H1 (cell line): ENCODE measurements around the gene TXNDC2. TPM values are rescaled to one million over a fixed set of nuclear protein-coding genes. Genes with fewer than 3 reads are reported as not detected.

Source experiments
- BCL11A ChIP-seq, 2 experiments: IDR thresholded peaks; one replicate each; pipeline ENCODE4 v1.6.1; 2011; ENCODE audit warnings: low read depth in 2 of 2, low read length in 2 of 2, mild to moderate bottlenecking in 2 of 2
- CHD7 ChIP-seq: fragments of 300-600 bp; sonication (generic); IDR thresholded peaks from 2 replicates; pipeline ENCODE4 v1.7.1; 2012; ENCODE audit warnings: low read length, moderate library complexity, mild to moderate bottlenecking, inconsistent platforms; ENCODE audit not compliant: insufficient replicate concordance
- MAFK ChIP-seq: IDR thresholded peaks from 2 replicates; pipeline ENCODE4 v1.6.1; 2012; ENCODE audit warnings: low read depth, mild to moderate bottlenecking, improper control_type of control experiment, low read length
- POU5F1 ChIP-seq: IDR thresholded peaks from 2 replicates; pipeline ENCODE4 v1.6.1; 2011; ENCODE audit warnings: low read depth, mild to moderate bottlenecking, low read length, moderate library complexity
- RNF2 ChIP-seq: fragments of 200-900, 300-1000 bp; sonication (generic); IDR thresholded peaks from 2 replicates; pipeline ENCODE4 v1.7.1; 2016; ENCODE audit warnings: borderline replicate concordance, low read depth, mild to moderate bottlenecking, antibody characterized with exemption, low read length; ENCODE audit not compliant: poor library complexity, severe bottlenecking; ENCODE audit errors: missing control alignments
- RXRA ChIP-seq: IDR thresholded peaks from 2 replicates; pipeline ENCODE4 v1.6.1; 2011; ENCODE audit warnings: low read depth, mild to moderate bottlenecking, low read length, moderate library complexity; ENCODE audit not compliant: insufficient read depth
- SP1 ChIP-seq: IDR thresholded peaks from 2 replicates; pipeline ENCODE4 v1.6.1; 2011; ENCODE audit warnings: low read depth, low read length
- SP4 ChIP-seq: IDR thresholded peaks from 2 replicates; pipeline ENCODE4 v1.6.1; 2012; ENCODE audit warnings: low read length, inconsistent platforms
- SUZ12 ChIP-seq: fragments of 200-600 bp; sonication (generic); IDR thresholded peaks from 2 replicates; pipeline ENCODE4 v1.6.1; 2012; ENCODE audit warnings: mild to moderate bottlenecking, inconsistent platforms, low read length, moderate library complexity, mixed read lengths
- polyA plus RNA-seq, 7 experiments: library from polyadenylated mRNA; depleted of rRNA in 3 of 7; stranded (reverse) in 5 of 7; unstranded in 2 of 7; fragments of >200 nt in 5 of 7; fragments of 200-250 nt in 2 of 7; gene quantifications; 1 replicate in 5 of 7; 2 replicates in 1 of 7; 4 replicates in 1 of 7; pipeline versions ENCODE4 v1.2.1 to v1.2.3, GENCODE V29; 2011 to 2013; ENCODE audit warnings: missing spikeins in 2 of 7, mixed read lengths in 2 of 7
- total RNA-seq: library from RNA; stranded (reverse); fragmentation: NEBNext Ultra II Directional; extraction: Animal tissue kit (Norgen Biotek cat#: 25700); gene quantifications from 2 replicates; pipeline ENCODE4 v1.2.1, GENCODE V29; 2021

The TXNDC2 gene
- total and polyA plus RNA-seq, 2 of the 8 experiments (the other 6 are each of a cell fraction or from before 2014, with no cell fraction given), result 0.09 TPM; not detected in 1

DNA sequence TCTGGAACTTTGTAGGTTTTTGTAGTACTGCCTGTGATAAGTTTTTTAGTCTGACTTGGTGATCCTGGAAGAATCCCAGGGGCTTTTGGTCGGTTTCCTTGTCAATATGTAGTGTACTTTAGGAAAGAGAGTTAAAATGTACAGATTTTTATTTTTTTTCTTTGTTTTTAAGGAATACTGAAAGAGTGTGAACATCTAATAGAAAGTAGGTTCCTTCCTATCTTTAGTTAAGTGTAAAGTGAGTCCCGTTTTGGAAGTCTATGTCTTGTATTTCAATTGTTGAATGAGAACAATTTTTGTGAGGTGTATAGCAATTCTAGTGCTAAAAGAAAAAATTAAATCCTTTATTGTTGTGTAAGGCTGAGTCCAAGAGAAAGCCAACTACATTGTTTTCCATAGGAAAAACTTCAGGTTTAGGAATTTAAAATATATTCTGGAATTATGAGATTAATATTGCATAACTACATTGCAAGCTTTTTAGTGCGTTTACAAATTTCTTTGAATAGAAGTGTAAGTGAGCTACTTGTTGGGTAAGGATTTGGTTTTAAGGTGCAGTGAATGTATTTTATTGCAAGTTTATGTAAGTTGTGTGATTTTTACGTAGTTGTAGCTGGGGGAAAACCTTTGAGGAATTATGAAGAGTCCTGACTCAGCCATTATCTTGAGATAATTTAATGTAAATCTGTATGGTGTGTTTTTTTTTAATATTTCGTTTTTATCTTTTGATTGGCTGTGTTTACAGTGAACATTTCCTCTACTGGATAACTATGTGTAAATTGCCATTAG lies 29.7 kb downstream of the TXNDC2 start (continued):
- TF ChIP-seq CHD7, result no peak
- no peak for TF ChIP-seq BCL11A (IDR thresholded peaks at IDR 0.05; ENCODE audit: low read depth in 2 of 2, low read length in 2 of 2)
- no peak for TF ChIP-seq RNF2
- TF ChIP-seq POU5F1, result no peak
- no peak for TF ChIP-seq SP1
- no peak for TF ChIP-seq MAFK
- TF ChIP-seq SP4, result no peak
- TF ChIP-seq RXRA, result no peak
- no peak for TF ChIP-seq SUZ12
